Mammary epithelial cell (primary cell): Measurements from ENCODE around the gene C13orf46.

Experiments used
- EZH2 ChIP-seq: IDR thresholded peaks from 2 replicates; pipeline ENCODE4 v1.6.1; 2012; ENCODE audit warnings: low read length, inconsistent platforms, borderline replicate concordance
- TF ChIP-seq, protein P1 (sequence below), 2 donors: IDR thresholded peaks in 1 of 2; conservative IDR thresholded peaks in 1 of 2; 2 replicates each; pipeline ENCODE4 v1.5.1; 2011 to 2012; ENCODE audit warnings: inconsistent platforms in 2 of 2, low read length in 2 of 2, mild to moderate bottlenecking in 2 of 2, control low read depth in 1 of 2, low read depth in 1 of 2; ENCODE audit not compliant: insufficient read depth in 1 of 2; ENCODE audit errors: extremely low read depth in 1 of 2

DNA sequence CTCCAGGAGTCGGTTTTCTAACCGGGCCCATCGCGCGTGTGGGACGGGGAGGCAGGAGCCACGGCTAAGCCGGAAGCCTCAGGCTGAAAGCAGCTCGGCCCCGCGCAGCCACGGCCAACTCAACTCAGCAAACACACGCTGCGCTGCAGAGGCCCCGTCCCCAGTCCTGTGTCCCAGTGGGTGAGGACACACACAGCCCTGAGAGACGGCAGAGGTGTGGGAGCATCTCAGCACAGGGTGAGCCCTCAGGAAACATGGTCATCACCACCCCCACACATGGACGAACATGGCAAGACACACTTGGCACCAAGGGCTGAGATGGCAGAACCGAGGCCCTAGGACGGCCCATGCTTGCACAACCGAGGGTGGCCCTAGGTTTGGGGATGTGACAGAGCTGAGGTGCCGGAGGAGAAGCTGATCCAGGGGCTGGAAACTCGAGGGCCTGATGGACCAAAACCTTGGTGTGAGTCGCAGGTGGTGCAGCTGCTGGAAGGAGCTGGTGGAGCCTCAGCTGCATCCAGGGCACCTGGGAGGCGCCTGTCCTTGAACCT is 29.0 kb upstream of the C13orf46 start:
- TF ChIP-seq, protein P1, sequence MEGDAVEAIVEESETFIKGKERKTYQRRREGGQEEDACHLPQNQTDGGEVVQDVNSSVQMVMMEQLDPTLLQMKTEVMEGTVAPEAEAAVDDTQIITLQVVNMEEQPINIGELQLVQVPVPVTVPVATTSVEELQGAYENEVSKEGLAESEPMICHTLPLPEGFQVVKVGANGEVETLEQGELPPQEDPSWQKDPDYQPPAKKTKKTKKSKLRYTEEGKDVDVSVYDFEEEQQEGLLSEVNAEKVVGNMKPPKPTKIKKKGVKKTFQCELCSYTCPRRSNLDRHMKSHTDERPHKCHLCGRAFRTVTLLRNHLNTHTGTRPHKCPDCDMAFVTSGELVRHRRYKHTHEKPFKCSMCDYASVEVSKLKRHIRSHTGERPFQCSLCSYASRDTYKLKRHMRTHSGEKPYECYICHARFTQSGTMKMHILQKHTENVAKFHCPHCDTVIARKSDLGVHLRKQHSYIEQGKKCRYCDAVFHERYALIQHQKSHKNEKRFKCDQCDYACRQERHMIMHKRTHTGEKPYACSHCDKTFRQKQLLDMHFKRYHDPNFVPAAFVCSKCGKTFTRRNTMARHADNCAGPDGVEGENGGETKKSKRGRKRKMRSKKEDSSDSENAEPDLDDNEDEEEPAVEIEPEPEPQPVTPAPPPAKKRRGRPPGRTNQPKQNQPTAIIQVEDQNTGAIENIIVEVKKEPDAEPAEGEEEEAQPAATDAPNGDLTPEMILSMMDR (conservative IDR thresholded peaks at IDR 0.05 in 1 of 2, IDR thresholded peaks at IDR 0.05 in 1 of 2; ENCODE audit: extremely low read depth in 1 of 2, insufficient read depth in 1 of 2, low read depth in 1 of 2, low read length in 2 of 2), result no peak
- no peak for TF ChIP-seq EZH2
